ENCODE measurements around the gene ARHGEF9.
"Not testable (repeated sequence)": the region's sequence is repeated elsewhere in the genome, so short reads cannot be mapped to it uniquely, and the experiment has no call there.

Gene ARHGEF9

GRCh38 chrX:63661676-63662075 lies 123.3 kb downstream of the ARHGEF9 start:
- no peak for DNase-seq (ENCODE audit: low read depth in 2 of 2, low spot score in 1 of 2)

DNA sequence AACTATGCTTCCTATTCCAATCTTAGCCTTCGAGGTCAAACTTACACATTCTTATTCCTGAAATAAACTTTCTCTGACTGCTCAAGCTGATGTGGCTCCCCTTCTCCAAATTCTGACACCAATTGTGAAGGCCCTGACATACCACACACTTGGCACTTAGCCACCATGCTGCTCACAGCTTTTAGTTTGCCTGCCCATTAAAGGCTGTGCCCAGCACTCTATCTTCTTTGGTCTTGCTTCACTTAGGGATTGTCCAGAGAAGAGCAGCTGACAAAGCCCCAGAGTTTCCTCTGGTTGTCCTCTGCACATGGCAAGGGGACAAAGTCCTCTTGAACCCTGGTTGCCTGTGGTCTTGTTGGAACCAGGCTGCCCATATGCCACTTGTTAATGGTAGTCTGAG lies 126.1 kb downstream of the ARHGEF9 start:
- no peak for DNase-seq (ENCODE audit: low read depth in 2 of 2, low spot score in 1 of 2)

DNA sequence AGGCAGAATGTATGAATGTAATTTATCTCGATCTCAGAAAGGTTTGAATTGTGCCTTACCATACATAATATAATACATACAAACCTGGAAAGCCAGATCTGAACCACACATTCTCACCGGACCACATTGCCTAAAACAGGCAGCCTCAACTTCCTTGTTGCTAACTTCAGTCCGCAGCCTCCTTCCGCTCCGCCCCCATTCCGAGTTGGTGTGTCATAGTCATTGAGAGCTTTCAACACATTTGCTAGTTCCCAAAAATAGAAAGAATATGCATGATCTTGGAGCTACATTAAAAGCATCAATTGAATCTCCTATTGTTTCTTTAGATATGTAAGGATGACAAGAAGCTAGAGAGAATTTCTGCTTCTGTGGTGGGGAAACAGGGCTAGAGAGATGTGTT lies 127.2 kb downstream of the ARHGEF9 start:
- DNase-seq (ENCODE audit: low read depth in 2 of 2, low spot score in 1 of 2), result no peak

- no peak for DNase-seq (ENCODE audit: low read depth in 2 of 2, low spot score in 1 of 2)
These were observed 128.0 kb downstream of the ARHGEF9 start for GRCh38 chrX:63656871-63657580.

GRCh38 chrX:63652086-63652765 lies 132.8 kb downstream of the ARHGEF9 start:
- DNase-seq (ENCODE audit: low read depth in 2 of 2, low spot score in 1 of 2), result no peak

GRCh38 chrX:63645748-63646147 lies 139.3 kb downstream of the ARHGEF9 start:
- DNase-seq (ENCODE audit: low read depth in 2 of 2, low spot score in 1 of 2), result not testable (repeated sequence)

GRCh38 chrX:63635750-63636149 lies 149.3 kb downstream of the ARHGEF9 start:
- DNase-seq (ENCODE audit: low read depth in 2 of 2, low spot score in 1 of 2), result no peak

DNA sequence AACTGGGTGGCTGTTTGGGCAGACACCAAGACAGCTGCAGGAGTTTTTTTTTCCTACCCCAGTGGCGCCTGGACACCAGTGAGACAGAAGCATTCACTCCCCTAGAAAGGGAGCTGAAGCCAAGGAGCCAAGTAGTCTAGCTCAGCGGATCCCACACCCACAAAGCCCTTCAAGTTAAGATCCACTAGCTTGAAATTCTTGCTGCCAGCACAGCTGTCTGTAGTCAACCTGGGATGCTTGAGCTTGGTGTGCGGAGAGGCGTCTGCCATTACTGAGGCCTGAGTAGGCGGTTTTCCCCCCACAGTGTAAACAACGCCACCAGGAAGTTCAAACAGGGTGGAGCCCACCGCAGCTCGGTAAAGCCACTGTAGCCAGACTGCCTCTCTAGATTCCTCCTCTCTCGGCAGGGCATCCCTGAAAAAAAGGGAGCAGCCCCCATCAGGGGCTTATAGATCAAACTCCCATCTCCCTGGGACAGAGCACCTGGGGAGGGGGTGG lies 171.4 kb downstream of the ARHGEF9 start:
- no peak for DNase-seq (ENCODE audit: low read depth in 2 of 2, low spot score in 1 of 2)

- no peak for DNase-seq (ENCODE audit: low read depth in 2 of 2, low spot score in 1 of 2)
These were observed 199.1 kb downstream of the ARHGEF9 start for GRCh38 chrX:63585936-63586335.

All from stimulated activated CD8-positive, alpha-beta memory T cell treated with anti-CD3 and anti-CD28 coated beads, Interleukin-4, amount 100 ng/mL, for 1 hour (primary cell).